IgD-negative memory B cell (primary cell): ENCODE results near the gene IGF1R. TPM values are rescaled to one million over a fixed set of nuclear protein-coding genes. Genes with fewer than 3 reads are reported as not detected.

Experiments
- H3K27ac Mint-ChIP-seq, 3 donors: one replicate each; pipeline ENCODE4 v1.8.0; 2020 to 2022; ENCODE audit warnings: mild to moderate bottlenecking in 3 of 3, mixed read lengths in 3 of 3, moderate library complexity in 1 of 3
- H3K27me3 Mint-ChIP-seq: one replicate; pipeline ENCODE4 v1.8.0; 2021; ENCODE audit warnings: mixed read lengths
- H3K36me3 Mint-ChIP-seq: one replicate; pipeline ENCODE4 v1.8.0; 2020; ENCODE audit warnings: mild to moderate bottlenecking, mixed read lengths
- H3K4me1 Mint-ChIP-seq, 3 donors: one replicate each; pipeline ENCODE4 v1.8.0; 2020 to 2022; ENCODE audit warnings: mixed read lengths in 3 of 3, mild to moderate bottlenecking in 1 of 3
- H3K4me3 Mint-ChIP-seq, 4 donors: one replicate each; pipeline ENCODE4 v1.8.0; 2020 to 2022; ENCODE audit warnings: mild to moderate bottlenecking in 4 of 4, mixed read lengths in 4 of 4, moderate library complexity in 3 of 4
- H3K9me3 Mint-ChIP-seq, 3 donors: one replicate each; pipeline ENCODE4 v1.8.0; 2020 to 2021; ENCODE audit warnings: mixed read lengths in 3 of 3, mild to moderate bottlenecking in 1 of 3
- polyA plus RNA-seq: library from polyadenylated mRNA; unstranded; fragments of 300-500 nt; fragmentation: Illumina TruSeq; gene quantifications from one replicate; pipeline ENCODE4 v1.2.3, GENCODE V29; 2021

Gene IGF1R
- polyA plus RNA-seq, 1 donor from 2014 or later = 1.8 TPM

- no peak overlapping the region for H3K4me3 Mint-ChIP-seq
- peaks cover 21 to 33% (median 24%) of the 10 kb centered on the region in 3 donors for H3K4me1 Mint-ChIP-seq
Measured at GRCh38 chr15:98856532-98856907, 208.2 kb downstream of the IGF1R start.

GRCh38 chr15:98858610-98859023, 210.3 kb downstream of the IGF1R start:
- peaks cover 7 to 22% (median 15%) of the 10 kb centered on the region in 3 donors for H3K4me1 Mint-ChIP-seq
- H3K36me3 Mint-ChIP-seq = no peaks in the 10 kb centered on the region
- no peaks in the 10 kb centered on the region for H3K9me3 Mint-ChIP-seq
- H3K27me3 Mint-ChIP-seq = peaks cover 8% of the 10 kb centered on the region
- H3K4me3 Mint-ChIP-seq = peak overlapping the region; percentile 6 to 83 (median 44)
- no peak overlapping the region for H3K27ac Mint-ChIP-seq

More at GRCh38 chr15:98856532-98856907, 208.2 kb downstream of the IGF1R start:
- H3K27ac Mint-ChIP-seq = no peak overlapping the region
- H3K27me3 Mint-ChIP-seq = peaks cover 9% of the 10 kb centered on the region
- H3K36me3 Mint-ChIP-seq = no peaks in the 10 kb centered on the region
- H3K9me3 Mint-ChIP-seq = no peaks in the 10 kb centered on the region

DNA sequence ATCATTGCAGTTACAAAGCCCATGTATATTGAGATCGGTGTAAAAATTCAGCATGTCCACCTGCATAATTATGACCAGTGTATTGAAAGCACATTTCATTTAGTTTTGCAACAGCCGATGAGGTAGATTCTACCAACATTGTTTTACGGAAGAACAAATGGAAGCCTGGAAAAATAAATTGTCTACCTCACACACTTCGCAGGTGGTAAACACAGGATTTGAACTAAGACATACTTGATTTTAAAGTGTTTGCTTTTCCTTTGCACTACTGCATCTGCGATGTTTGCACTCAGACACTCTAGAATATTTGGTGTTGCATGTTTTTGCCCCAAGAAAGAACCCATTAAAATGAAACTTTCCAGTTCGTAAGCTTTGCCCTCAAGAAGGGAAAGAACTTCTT, 210.8 kb downstream of the IGF1R start:
- H3K27me3 Mint-ChIP-seq = peaks cover 6% of the 10 kb centered on the region
- no peaks in the 10 kb centered on the region for H3K36me3 Mint-ChIP-seq
- no peak overlapping the region for H3K27ac Mint-ChIP-seq
- peaks cover 7 to 20% (median 15%) of the 10 kb centered on the region in 3 donors for H3K4me1 Mint-ChIP-seq
- H3K4me3 Mint-ChIP-seq = peak overlapping the region in 1 of 4 donors; percentile 83
- H3K9me3 Mint-ChIP-seq = no peaks in the 10 kb centered on the region

- Mint-ChIP-seq H3K9me3 (peaks cover 0 to 2% (median 0%) of the 10 kb centered on the region in 3 donors), H3K36me3 (no peaks in the 10 kb centered on the region), H3K27ac (peak overlapping the region in 1 of 3 donors; percentile 46), H3K4me3 (peak overlapping the region in 1 of 4 donors; percentile 18), H3K4me1 (peaks cover 12 to 22% (median 13%) of the 10 kb centered on the region in 3 donors), H3K27me3 (peaks cover 6% of the 10 kb centered on the region)
Measured at GRCh38 chr15:98860281-98861041, 212.1 kb downstream of the IGF1R start.

- peaks cover 13 to 23% (median 17%) of the 10 kb centered on the region in 3 donors for H3K4me1 Mint-ChIP-seq
- peaks cover 0 to 2% (median 0%) of the 10 kb centered on the region in 3 donors for H3K9me3 Mint-ChIP-seq
- H3K36me3 Mint-ChIP-seq = no peaks in the 10 kb centered on the region
- H3K27ac Mint-ChIP-seq = no peak overlapping the region
- peaks cover 6% of the 10 kb centered on the region for H3K27me3 Mint-ChIP-seq
- peak overlapping the region in 1 of 4 donors; percentile 30 for H3K4me3 Mint-ChIP-seq
Measured at GRCh38 chr15:98861188-98861587, 212.8 kb downstream of the IGF1R start.

DNA sequence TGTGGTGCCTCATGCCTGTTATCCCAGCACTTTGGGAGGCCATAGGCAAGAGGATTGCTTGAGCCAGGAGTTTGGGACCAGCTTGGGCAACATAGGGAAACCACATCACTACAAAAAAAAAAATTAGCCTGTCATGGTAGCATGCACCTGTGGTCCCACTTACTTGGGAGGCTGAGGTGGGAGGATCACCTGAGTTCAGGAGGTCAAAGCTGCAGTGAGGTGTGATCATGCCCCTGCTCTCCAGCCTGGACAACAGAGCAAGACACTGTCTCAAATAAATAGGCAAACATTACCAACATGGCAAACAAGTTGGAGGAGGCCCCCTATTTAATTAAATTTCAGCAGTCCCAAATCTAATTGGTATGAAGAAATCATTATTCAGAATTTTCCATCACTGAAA, 215.6 kb downstream of the IGF1R start:
- Mint-ChIP-seq H3K4me3 (no peak overlapping the region), H3K9me3 (peaks cover 0 to 2% (median 0%) of the 10 kb centered on the region in 3 donors), H3K4me1 (peaks cover 8 to 18% (median 14%) of the 10 kb centered on the region in 3 donors), H3K27ac (peak overlapping the region in 1 of 3 donors; percentile 5), H3K36me3 (no peaks in the 10 kb centered on the region), H3K27me3 (peaks cover 2% of the 10 kb centered on the region)

DNA sequence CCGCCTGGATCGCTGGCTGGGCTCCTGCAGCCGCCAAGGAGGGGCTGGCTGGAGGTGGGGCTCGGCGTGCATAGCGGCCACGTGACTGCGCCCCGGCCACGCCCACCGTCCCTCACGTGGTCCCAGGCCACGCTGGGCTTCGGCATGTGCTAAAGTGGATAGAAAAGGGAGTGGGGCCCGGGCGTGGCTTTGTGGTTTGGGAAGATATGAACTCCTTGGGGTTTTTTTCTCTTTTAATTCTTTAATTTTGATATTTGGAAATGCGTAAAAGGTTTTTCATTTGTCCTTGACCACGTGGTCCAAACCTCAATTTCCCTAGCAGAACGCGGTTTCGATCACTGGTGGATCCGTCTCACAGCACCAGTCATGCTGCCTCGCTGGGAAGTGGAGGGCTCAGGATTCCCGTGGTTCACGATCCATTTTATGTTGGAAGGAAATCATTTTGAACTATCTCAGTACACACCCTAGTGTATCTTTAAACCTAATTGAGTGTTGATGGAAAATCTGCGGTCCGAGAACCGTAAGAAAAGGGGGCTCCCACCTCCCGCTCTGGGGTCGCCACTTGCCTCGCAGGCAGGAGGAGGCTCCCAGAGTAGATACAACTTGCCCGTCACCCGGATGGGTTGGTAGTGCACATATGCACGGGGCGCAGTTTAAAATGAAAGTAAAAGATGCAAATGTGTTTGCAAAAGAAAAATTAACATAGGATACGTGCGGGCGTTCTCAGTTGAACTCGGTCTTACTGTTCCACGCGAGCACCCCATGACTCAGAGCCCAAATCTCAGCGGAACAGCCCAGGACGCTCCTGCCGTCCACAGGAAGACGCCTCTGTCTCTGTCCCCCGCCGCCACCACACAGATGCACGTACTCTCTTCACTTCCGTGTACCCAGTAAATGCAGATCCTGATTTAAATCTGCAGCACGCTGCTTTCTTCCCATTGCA, 217.3 kb downstream of the IGF1R start:
- H3K4me1 Mint-ChIP-seq = peaks cover 4 to 16% (median 14%) of the 10 kb centered on the region in 3 donors

GRCh38 chr15:98866511-98866910, 218.2 kb downstream of the IGF1R start:
- Mint-ChIP-seq H3K36me3 (peaks cover 3% of the 10 kb centered on the region), H3K27ac (peak overlapping the region; percentile 88 to 97 (median 88)), H3K27me3 (peaks cover 3% of the 10 kb centered on the region), H3K9me3 (peaks cover 0 to 6% (median 5%) of the 10 kb centered on the region in 3 donors), H3K4me3 (peak overlapping the region; percentile 82 to 91 (median 91)), H3K4me1 (peaks cover 4 to 14% (median 13%) of the 10 kb centered on the region in 3 donors)

More for the DNA sequence above, 217.3 kb downstream of the IGF1R start:
- Mint-ChIP-seq H3K27me3 (peaks cover 5% of the 10 kb centered on the region), H3K36me3 (peaks cover 3% of the 10 kb centered on the region), H3K9me3 (peaks cover 0 to 5% (median 3%) of the 10 kb centered on the region in 3 donors), H3K4me3 (peak overlapping the region; percentile 82 to 91 (median 91)), H3K27ac (peak overlapping the region; percentile 88 to 97 (median 88))

DNA sequence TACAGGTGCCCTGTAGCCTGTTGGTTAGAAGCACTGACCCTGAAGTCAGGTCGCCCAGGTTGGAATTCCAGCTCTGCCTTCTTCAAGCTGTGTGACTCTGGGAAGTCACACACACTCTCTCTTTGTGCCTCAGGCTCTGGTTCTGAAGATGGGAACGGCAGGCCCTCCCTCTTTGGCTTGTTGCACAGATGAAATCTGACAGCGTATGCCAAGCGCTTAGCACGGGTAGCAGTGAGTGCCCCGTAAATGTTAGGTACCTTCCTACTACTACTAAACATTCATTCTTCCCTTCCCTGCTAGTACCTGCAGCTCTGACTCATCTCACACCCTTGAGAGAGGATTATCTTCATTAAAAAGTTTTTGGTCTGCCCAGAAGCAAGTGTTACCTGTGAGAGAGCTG, 220.2 kb downstream of the IGF1R start:
- H3K9me3 Mint-ChIP-seq = peaks cover 0 to 6% (median 5%) of the 10 kb centered on the region in 3 donors
- H3K27ac Mint-ChIP-seq = no peak overlapping the region
- peaks cover 4% of the 10 kb centered on the region for H3K27me3 Mint-ChIP-seq
- H3K36me3 Mint-ChIP-seq = peaks cover 3% of the 10 kb centered on the region
- peaks cover 5 to 14% (median 14%) of the 10 kb centered on the region in 3 donors for H3K4me1 Mint-ChIP-seq
- H3K4me3 Mint-ChIP-seq = peak overlapping the region in 1 of 4 donors; percentile 27

GRCh38 chr15:98870788-98871187, 222.4 kb downstream of the IGF1R start:
- Mint-ChIP-seq H3K4me3 (no peak overlapping the region), H3K27ac (peak overlapping the region in 1 of 3 donors; percentile 43), H3K36me3 (peaks cover 3% of the 10 kb centered on the region), H3K27me3 (peaks cover 10% of the 10 kb centered on the region), H3K9me3 (peaks cover 0 to 6% (median 3%) of the 10 kb centered on the region in 3 donors), H3K4me1 (peaks cover 5 to 20% (median 15%) of the 10 kb centered on the region in 3 donors)

DNA sequence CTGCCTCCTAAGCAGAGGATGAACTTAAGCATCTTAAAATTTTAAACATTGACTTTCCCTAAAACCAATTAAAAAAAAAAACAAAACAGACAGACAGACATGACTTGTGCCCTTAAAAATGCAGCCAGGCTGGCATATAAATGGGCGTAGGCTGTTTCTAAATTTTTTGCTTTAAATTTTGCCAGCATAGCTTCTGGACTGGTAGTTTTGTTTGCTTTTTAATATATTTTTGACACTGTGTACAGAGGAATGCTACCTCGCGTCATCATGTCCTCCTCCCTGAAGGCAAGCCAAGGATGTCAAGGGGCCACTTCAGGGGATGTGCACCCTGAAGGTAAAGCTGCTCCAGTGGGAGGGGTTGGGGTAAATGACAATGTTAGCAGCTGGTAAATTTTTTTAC, 224.4 kb downstream of the IGF1R start:
- H3K36me3 Mint-ChIP-seq = peaks cover 3% of the 10 kb centered on the region
- peaks cover 1 to 18% (median 7%) of the 10 kb centered on the region in 3 donors for H3K4me1 Mint-ChIP-seq
- H3K27ac Mint-ChIP-seq = no peak overlapping the region
- H3K9me3 Mint-ChIP-seq = peaks cover 0 to 6% (median 3%) of the 10 kb centered on the region in 3 donors
- H3K27me3 Mint-ChIP-seq = peaks cover 12% of the 10 kb centered on the region
- no peak overlapping the region for H3K4me3 Mint-ChIP-seq

GRCh38 chr15:98873441-98874218, 225.3 kb downstream of the IGF1R start:
- peak overlapping the region in 1 of 3 donors; percentile 27 for H3K27ac Mint-ChIP-seq
- H3K27me3 Mint-ChIP-seq = peaks cover 12% of the 10 kb centered on the region
- peak overlapping the region in 1 of 4 donors; percentile 23 for H3K4me3 Mint-ChIP-seq
- peaks cover 1 to 18% (median 7%) of the 10 kb centered on the region in 3 donors for H3K4me1 Mint-ChIP-seq
- H3K36me3 Mint-ChIP-seq = peaks cover 3% of the 10 kb centered on the region
- peaks cover 0 to 6% (median 3%) of the 10 kb centered on the region in 3 donors for H3K9me3 Mint-ChIP-seq

- Mint-ChIP-seq H3K4me1 (peaks cover 1 to 18% (median 7%) of the 10 kb centered on the region in 3 donors), H3K27me3 (peaks cover 12% of the 10 kb centered on the region), H3K27ac (peak overlapping the region in 1 of 3 donors; percentile 27), H3K9me3 (peaks cover 0 to 6% (median 3%) of the 10 kb centered on the region in 3 donors), H3K36me3 (peaks cover 3% of the 10 kb centered on the region), H3K4me3 (no peak overlapping the region)
Measured at GRCh38 chr15:98874370-98874769, 226.0 kb downstream of the IGF1R start.

DNA sequence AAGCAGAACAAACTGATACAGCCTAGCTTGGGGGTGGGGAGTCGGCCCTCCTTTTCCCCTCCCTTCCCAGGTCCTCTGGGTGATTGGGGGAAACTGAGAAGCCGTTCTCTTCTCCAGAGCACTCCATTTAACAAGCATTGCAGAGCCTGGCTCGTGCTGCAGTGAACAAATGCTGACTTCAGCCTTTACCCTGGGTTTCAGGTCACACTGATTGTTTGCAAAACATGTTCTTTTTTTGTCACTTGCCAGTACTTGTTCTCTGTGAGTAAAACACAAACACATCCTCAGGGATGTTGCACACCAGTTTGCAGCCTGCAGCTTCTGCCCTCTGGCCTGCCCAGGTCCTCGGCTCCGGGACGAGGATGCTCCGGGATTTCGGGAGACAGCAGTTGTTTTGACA, 226.4 kb downstream of the IGF1R start:
- Mint-ChIP-seq H3K4me3 (no peak overlapping the region), H3K27ac (no peak overlapping the region), H3K4me1 (peaks cover 1 to 17% (median 7%) of the 10 kb centered on the region in 3 donors)

More for the DNA sequence above, 226.4 kb downstream of the IGF1R start:
- Mint-ChIP-seq H3K27me3 (peaks cover 12% of the 10 kb centered on the region), H3K9me3 (peaks cover 0 to 6% (median 3%) of the 10 kb centered on the region in 3 donors), H3K36me3 (peaks cover 3% of the 10 kb centered on the region)
